MM.1S (cell line): ENCODE results near the gene COL25A1.
"Not testable (repeated sequence)": the region's sequence is repeated elsewhere in the genome, so short reads cannot be mapped to it uniquely, and the experiment has no call there.

Experiments
- DNase-seq: peaks from one replicate; pipeline ENCODE4 v3.0.0-alpha.2; 2015
- H2AFZ ChIP-seq: fragments of 300-600 bp; sonication (generic); 2 replicates; pipeline ENCODE4 v1.6.0; 2016; ENCODE audit warnings: antibody characterized with exemption, low read length
- H3F3A ChIP-seq: fragments of 300-600 bp; sonication (generic); 2 replicates; pipeline ENCODE4 v1.6.1; 2016; ENCODE audit warnings: mild to moderate bottlenecking, antibody characterized with exemption, low read length, moderate library complexity, mixed read lengths; ENCODE audit not compliant: insufficient read depth
- H3K27ac ChIP-seq: fragments of 300-600 bp; sonication (generic); 2 replicates; pipeline ENCODE4 v1.5.1; 2016; ENCODE audit warnings: mild to moderate bottlenecking, low read length
- H3K27me3 ChIP-seq: fragments of 300-600 bp; sonication (generic); replicated peaks from 2 replicates; pipeline ENCODE4 v1.6.0; 2016; ENCODE audit warnings: low read length; ENCODE audit not compliant: insufficient read depth
- H3K36me3 ChIP-seq: fragments of 300-600 bp; sonication (generic); replicated peaks from 2 replicates; pipeline ENCODE4 v1.6.1; 2016; ENCODE audit warnings: mild to moderate bottlenecking, low read length, mixed read lengths; ENCODE audit not compliant: insufficient read depth
- H3K4me1 ChIP-seq: fragments of 300-600 bp; sonication (generic); 2 replicates; pipeline ENCODE4 v1.6.1; 2016; ENCODE audit warnings: low read length, mixed read lengths
- H3K4me2 ChIP-seq: fragments of 300-600 bp; sonication (generic); 2 replicates; pipeline ENCODE4 v1.6.0; 2016; ENCODE audit warnings: low read depth, low read length
- H3K4me3 ChIP-seq: fragments of 300-600 bp; sonication (generic); 2 replicates; pipeline ENCODE4 v1.5.1; 2016; ENCODE audit warnings: low read length, mixed read lengths
- H3K79me2 ChIP-seq: fragments of 300-600 bp; sonication (generic); 2 replicates; pipeline ENCODE4 v1.6.1; 2016; ENCODE audit warnings: mixed run types, low read length, mixed read lengths
- H3K9ac ChIP-seq: fragments of 300-600 bp; sonication (generic); 2 replicates; pipeline ENCODE4 v1.6.1; 2016; ENCODE audit warnings: low read length, mixed read lengths
- H3K9me2 ChIP-seq: fragments of 300-600 bp; sonication (generic); replicated peaks from 2 replicates; pipeline ENCODE4 v1.6.1; 2016; ENCODE audit warnings: mild to moderate bottlenecking, low read length, mixed read lengths; ENCODE audit not compliant: insufficient read depth
- H3K9me3 ChIP-seq: fragments of 300-600 bp; sonication (generic); replicated peaks from 2 replicates; pipeline ENCODE4 v1.6.1; 2016; ENCODE audit warnings: mild to moderate bottlenecking, low read length, mixed read lengths; ENCODE audit not compliant: insufficient read depth
- H4K20me1 ChIP-seq: fragments of 300-600 bp; sonication (generic); 2 replicates; pipeline ENCODE4 v1.6.1; 2016; ENCODE audit warnings: mild to moderate bottlenecking, low read length, moderate library complexity, mixed read lengths; ENCODE audit not compliant: insufficient read depth
- CTCF ChIP-seq: fragments of 300-600 bp; sonication (generic); IDR thresholded peaks from 2 replicates; pipeline ENCODE4 v1.5.1; 2016; ENCODE audit warnings: antibody characterized with exemption, low read length, mixed read lengths
- EZH2 ChIP-seq: fragments of 300-600 bp; sonication (generic); optimal IDR thresholded peaks from 2 replicates; pipeline ENCODE3; 2017; ENCODE audit warnings: low read depth, mild to moderate bottlenecking, antibody characterized with exemption, low read length, mixed read lengths
- EZH2phosphoT487 ChIP-seq: fragments of 300-600 bp; sonication (generic); IDR thresholded peaks from 2 replicates; pipeline ENCODE4 v1.6.1; 2018; ENCODE audit warnings: antibody characterized with exemption, low read length

Gene COL25A1

GRCh38 chr4:109113521-109113920 is 188.9 kb downstream of the COL25A1 start:
- H3K9ac ChIP-seq = no peak overlapping the region
- no peak for TF ChIP-seq CTCF
- TF ChIP-seq EZH2phosphoT487 = no peak
- no peak overlapping the region for H3K4me3 ChIP-seq
- no peaks in the 10 kb centered on the region for H3K27me3 ChIP-seq
- H3K9me2 ChIP-seq = no peaks in the 10 kb centered on the region
- no peak overlapping the region for H2AFZ ChIP-seq
- H3K27ac ChIP-seq = no peak overlapping the region
- H3K79me2 ChIP-seq = no peaks in the 10 kb centered on the region
- no peaks in the 10 kb centered on the region for H3K36me3 ChIP-seq
- no peaks in the 10 kb centered on the region for H4K20me1 ChIP-seq
- no peaks in the 10 kb centered on the region for H3F3A ChIP-seq
- no peak overlapping the region for H3K4me2 ChIP-seq
- H3K4me1 ChIP-seq = no peaks in the 10 kb centered on the region
- no peaks in the 10 kb centered on the region for H3K9me3 ChIP-seq
- no peak for DNase-seq

- no peaks in the 10 kb centered on the region for H3K9me3 ChIP-seq
- no peak overlapping the region for H3K27ac ChIP-seq
- no peaks in the 10 kb centered on the region for H3K27me3 ChIP-seq
- no peaks in the 10 kb centered on the region for H3K36me3 ChIP-seq
- DNase-seq = no peak
- no peak overlapping the region for H3K4me2 ChIP-seq
- TF ChIP-seq EZH2phosphoT487 = no peak
- TF ChIP-seq CTCF = no peak
- no peak for TF ChIP-seq EZH2
- no peaks in the 10 kb centered on the region for H3K9me2 ChIP-seq
- no peak overlapping the region for H3K9ac ChIP-seq
- H3K79me2 ChIP-seq = no peaks in the 10 kb centered on the region
- no peak overlapping the region for H3K4me3 ChIP-seq
- no peaks in the 10 kb centered on the region for H3F3A ChIP-seq
- no peak overlapping the region for H2AFZ ChIP-seq
- no peaks in the 10 kb centered on the region for H3K4me1 ChIP-seq
- H4K20me1 ChIP-seq = no peaks in the 10 kb centered on the region
These were observed 191.4 kb downstream of the COL25A1 start for GRCh38 chr4:109111031-109111430.

- not testable (repeated sequence) for DNase-seq, H3K79me2 ChIP-seq, H3K4me2 ChIP-seq, H3K4me3 ChIP-seq, H3K27ac ChIP-seq, H4K20me1 ChIP-seq, H3K9me3 ChIP-seq, H3K27me3 ChIP-seq, H3K36me3 ChIP-seq, H3K9ac ChIP-seq, H3F3A ChIP-seq, H3K4me1 ChIP-seq, H3K9me2 ChIP-seq, H2AFZ ChIP-seq
These were observed 194.2 kb downstream of the COL25A1 start for GRCh38 chr4:109108215-109108614.

GRCh38 chr4:109094056-109094455 is 208.4 kb downstream of the COL25A1 start:
- Histone ChIP-seq H3K27ac (no peak overlapping the region), H3K36me3 (no peaks in the 10 kb centered on the region), H3K9me3 (no peaks in the 10 kb centered on the region), H2AFZ (no peak overlapping the region), H3F3A (no peaks in the 10 kb centered on the region), H3K9ac (no peak overlapping the region), H3K4me1 (no peaks in the 10 kb centered on the region), H3K4me3 (no peak overlapping the region), H3K27me3 (no peaks in the 10 kb centered on the region), H3K9me2 (no peaks in the 10 kb centered on the region), H3K79me2 (no peaks in the 10 kb centered on the region), H3K4me2 (no peak overlapping the region), H4K20me1 (no peaks in the 10 kb centered on the region)
- DNase-seq = no peak
- no peak for TF ChIP-seq EZH2phosphoT487
- TF ChIP-seq EZH2 = no peak
- no peak for TF ChIP-seq CTCF
